Upper lobe of left lung (tissue), 4 donors: ENCODE results near the gene RUNX1.

Experiments used
- POLR2A ChIP-seq, 4 donors: fragments of 450-650 bp; IDR thresholded peaks; one replicate each; pipeline ENCODE4 v1.5.1; 2016 to 2017; ENCODE audit warnings: antibody characterized with exemption in 4 of 4, mild to moderate bottlenecking in 2 of 4
- POLR2AphosphoS5 ChIP-seq, 2 donors: sonication (generic); formaldehyde crosslinking; IDR thresholded peaks; one replicate each; pipeline ENCODE4 v1.5.1; 2017; ENCODE audit warnings: antibody characterized with exemption in 2 of 2
- TF ChIP-seq, protein P1 (sequence below), 6 experiments: fragments of 450-650 bp in 4 of 6; fragments of 200-600 bp in 2 of 6; sonication (generic) in 2 of 6; IDR thresholded peaks; one replicate each; pipeline ENCODE4 v1.5.1; 2016 to 2019; ENCODE audit warnings: antibody characterized with exemption in 6 of 6

DNA sequence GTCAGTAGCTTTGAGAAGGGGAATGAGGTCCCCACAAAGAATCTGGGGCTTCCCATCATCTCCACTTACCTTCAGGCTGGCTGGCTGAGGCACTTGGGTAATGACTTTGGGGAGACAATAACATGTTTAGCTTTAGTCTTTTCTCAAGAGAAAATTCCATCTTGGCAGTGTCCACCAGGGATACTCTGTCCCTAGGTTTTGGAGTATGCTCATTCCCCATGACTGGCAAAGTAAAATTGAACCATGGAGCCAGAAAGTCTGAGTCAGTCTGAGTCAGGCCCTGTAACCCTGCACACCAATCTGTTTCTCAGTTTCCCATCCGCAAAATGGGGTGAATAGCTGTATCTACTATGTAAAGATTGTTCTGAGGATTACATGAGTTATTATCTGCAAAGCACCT lies 28.2 kb downstream of the RUNX1 start:
- TF ChIP-seq, protein P1, sequence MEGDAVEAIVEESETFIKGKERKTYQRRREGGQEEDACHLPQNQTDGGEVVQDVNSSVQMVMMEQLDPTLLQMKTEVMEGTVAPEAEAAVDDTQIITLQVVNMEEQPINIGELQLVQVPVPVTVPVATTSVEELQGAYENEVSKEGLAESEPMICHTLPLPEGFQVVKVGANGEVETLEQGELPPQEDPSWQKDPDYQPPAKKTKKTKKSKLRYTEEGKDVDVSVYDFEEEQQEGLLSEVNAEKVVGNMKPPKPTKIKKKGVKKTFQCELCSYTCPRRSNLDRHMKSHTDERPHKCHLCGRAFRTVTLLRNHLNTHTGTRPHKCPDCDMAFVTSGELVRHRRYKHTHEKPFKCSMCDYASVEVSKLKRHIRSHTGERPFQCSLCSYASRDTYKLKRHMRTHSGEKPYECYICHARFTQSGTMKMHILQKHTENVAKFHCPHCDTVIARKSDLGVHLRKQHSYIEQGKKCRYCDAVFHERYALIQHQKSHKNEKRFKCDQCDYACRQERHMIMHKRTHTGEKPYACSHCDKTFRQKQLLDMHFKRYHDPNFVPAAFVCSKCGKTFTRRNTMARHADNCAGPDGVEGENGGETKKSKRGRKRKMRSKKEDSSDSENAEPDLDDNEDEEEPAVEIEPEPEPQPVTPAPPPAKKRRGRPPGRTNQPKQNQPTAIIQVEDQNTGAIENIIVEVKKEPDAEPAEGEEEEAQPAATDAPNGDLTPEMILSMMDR (IDR thresholded peaks at IDR 0.05), result no peak
- TF ChIP-seq POLR2AphosphoS5 (IDR thresholded peaks at IDR 0.05) (no peak), POLR2A (IDR thresholded peaks at IDR 0.05) (no peak)
